ENCODE results near the gene EMC7. TPM values are rescaled to one million over a fixed set of nuclear protein-coding genes. Genes with fewer than 3 reads are reported as not detected.
"Not testable (repeated sequence)": the region's sequence is repeated elsewhere in the genome, so short reads cannot be mapped to it uniquely, and the experiment has no call there.

EMC7 gene
- total and polyA plus RNA-seq, 10 donors, result 27.1 to 47.5 (median 39.4) TPM

GRCh38 chr15:34055868-34056595, 45.6 kb downstream of the EMC7 start:
- intact Hi-C loops (cut with DNase I; ENCODE audit: low total_unique reads), result no loop called here
- 71 to 92% (median 87%) methylated on average over 3 of the region's 3 CpGs for WGBS, 5 donors
- DNase-seq, result no peak
- Histone ChIP-seq H3K4me3 (no peak overlapping the region), H3K27ac (no peak overlapping the region), H3K4me1 (no peaks in the 10 kb centered on the region), H3K27me3 (replicated peaks in 1 of 7) (no peaks in the 10 kb centered on the region), H3K9me3 (peaks cover 0 to 11% (median 10%) of the 10 kb centered on the region in 8 donors), H3K36me3 (no peaks in the 10 kb centered on the region)
- TF ChIP-seq POLR2AphosphoS5 (IDR thresholded peaks at IDR 0.05) (no peak), CTCF (IDR thresholded peaks at IDR 0.05 in 8 of 11, conservative IDR thresholded peaks at IDR 0.05 in 3 of 11) (no peak), POLR2A (IDR thresholded peaks at IDR 0.05) (no peak)

GRCh38 chr15:34054081-34054707, 47.5 kb downstream of the EMC7 start:
- WGBS, 5 donors, result 89 to 96% (median 96%) methylated on average over 3 of the region's 3 CpGs

GRCh38 chr15:34050385-34050784, 51.3 kb downstream of the EMC7 start:
- H3K4me3 ChIP-seq; H3K27ac ChIP-seq; H3K36me3 ChIP-seq; H3K4me1 ChIP-seq; H3K27me3 ChIP-seq (replicated peaks in 1 of 7); DNase-seq; intact Hi-C loops (cut with DNase I; ENCODE audit: low total_unique reads): not testable (repeated sequence)
- 89 to 100% (median 92%) methylated on average over 1 of the region's 1 CpG for WGBS, 5 donors
- H3K9me3 ChIP-seq, result peaks cover 0 to 37% (median 28%) of the 10 kb centered on the region in 8 donors

More at GRCh38 chr15:34054081-34054707, 47.5 kb downstream of the EMC7 start:
- H3K27ac ChIP-seq, result no peak overlapping the region
- no peak overlapping the region for H3K4me3 ChIP-seq
- intact Hi-C loops (cut with DNase I; ENCODE audit: low total_unique reads), result no loop called here
- no peak for DNase-seq
- H3K36me3 ChIP-seq, result no peaks in the 10 kb centered on the region
- TF ChIP-seq POLR2A (IDR thresholded peaks at IDR 0.05) (no peak), CTCF (IDR thresholded peaks at IDR 0.05 in 8 of 11, conservative IDR thresholded peaks at IDR 0.05 in 3 of 11) (no peak), POLR2AphosphoS5 (IDR thresholded peaks at IDR 0.05) (no peak)
- H3K4me1 ChIP-seq, result no peaks in the 10 kb centered on the region
- H3K9me3 ChIP-seq, result peaks cover 0 to 30% (median 28%) of the 10 kb centered on the region in 8 donors
- H3K27me3 ChIP-seq (replicated peaks in 1 of 7), result no peaks in the 10 kb centered on the region

- no peak for DNase-seq
- Histone ChIP-seq H3K36me3 (no peaks in the 10 kb centered on the region), H3K27ac (no peak overlapping the region), H3K9me3 (peaks cover 0 to 37% (median 28%) of the 10 kb centered on the region in 8 donors), H3K4me1 (no peaks in the 10 kb centered on the region), H3K4me3 (no peak overlapping the region), H3K27me3 (replicated peaks in 1 of 7) (no peaks in the 10 kb centered on the region)
- intact Hi-C loops (cut with DNase I; ENCODE audit: low total_unique reads), result no loop called here
- WGBS, 5 donors, result 91 to 99% (median 96%) methylated on average over 2 of the region's 2 CpGs
- TF ChIP-seq CTCF (IDR thresholded peaks at IDR 0.05 in 8 of 11, conservative IDR thresholded peaks at IDR 0.05 in 3 of 11) (no peak), POLR2AphosphoS5 (IDR thresholded peaks at IDR 0.05) (no peak), POLR2A (IDR thresholded peaks at IDR 0.05) (no peak)
These were observed 52.5 kb downstream of the EMC7 start for GRCh38 chr15:34049112-34049511.
